ENCODE data around the gene DHX16. TPM values are rescaled to one million over a fixed set of nuclear protein-coding genes. Genes with fewer than 3 reads are reported as not detected.
A peak's percentile ranks its signal among the peaks of the same experiment; 100 is the strongest.

DHX16 gene
- total RNA-seq, 1 experiment from 2014 or later, result 34.8 TPM

DNA sequence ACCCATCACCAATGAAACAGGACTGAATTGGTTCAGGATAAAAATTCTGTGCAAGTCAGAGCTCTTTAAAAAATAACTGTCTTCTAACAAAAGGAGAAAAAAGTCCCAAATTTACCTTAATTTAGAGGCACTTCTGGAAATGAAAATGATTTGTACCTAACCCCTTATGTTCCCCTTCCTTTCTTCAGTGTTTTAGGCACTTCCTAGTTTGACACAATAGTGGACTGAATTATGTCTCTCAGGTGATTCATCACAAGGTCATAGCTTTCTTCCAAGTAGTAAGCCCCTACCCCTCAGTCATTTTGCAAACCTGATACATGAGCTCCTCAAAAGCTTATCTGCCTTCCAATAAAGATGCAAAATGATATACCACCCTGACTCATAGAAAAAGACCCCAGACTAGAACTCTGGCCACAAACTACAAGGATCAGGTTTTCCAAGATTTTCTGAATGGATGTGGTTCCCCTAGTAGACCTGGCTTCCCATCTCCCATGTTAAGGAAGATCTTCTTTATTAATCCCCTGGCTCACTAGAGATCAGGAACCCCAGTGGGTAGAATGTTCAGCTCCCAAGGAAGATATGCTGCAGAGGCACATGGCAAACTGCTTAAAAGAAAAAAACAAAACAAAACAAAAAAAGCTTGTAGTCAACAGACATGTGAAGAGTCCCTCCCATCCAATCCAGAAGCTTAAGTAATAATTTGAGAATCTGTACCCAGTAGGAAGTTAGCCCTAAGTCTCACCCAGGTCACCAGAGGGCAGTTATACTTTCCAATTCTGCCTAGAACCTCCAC, 59.4 kb downstream of the DHX16 start:
- H3K9ac ChIP-seq (ENCODE audit: extremely low read depth, insufficient read length, low read length), result no peak overlapping the region
- H3K4me1 ChIP-seq (ENCODE audit: insufficient read depth, low read length), result peaks cover 4% of the 10 kb centered on the region; the same call in 1 of the 2 replicates
- no peak overlapping the region for H3K23ac ChIP-seq (ENCODE audit: insufficient read length, low read depth, low read length)
- no peak overlapping the region for H3K27ac ChIP-seq (ENCODE audit: insufficient read length, low read depth, low read length)
- no peaks in the 10 kb centered on the region for H4K20me1 ChIP-seq (ENCODE audit: control insufficient read depth, insufficient read depth, insufficient read length)
- no peaks in the 10 kb centered on the region; the same call in 1 of the 2 replicates for H3K27me3 Mint-ChIP-seq (ENCODE audit: low read depth)
- H3K4me1 Mint-ChIP-seq, result peaks cover 34 to 41% of the 10 kb centered on the region in 2 experiments
- H3K9me3 ChIP-seq (ENCODE audit: control insufficient read depth, low read depth, low read length), result no peaks in the 10 kb centered on the region
- peaks cover 38 to 71% (median 55%) of the 10 kb centered on the region in 3 experiments for H3K36me3 Mint-ChIP-seq (ENCODE audit: insufficient read depth in 1 of 3, low read depth in 3 of 3)
- no peak overlapping the region for H2BK5ac ChIP-seq (ENCODE audit: insufficient read length, low read length)
- no peak overlapping the region for H3K56ac ChIP-seq (ENCODE audit: insufficient read length, low read depth, low read length)
- no peak overlapping the region for H4K91ac ChIP-seq (ENCODE audit: insufficient read length, low read depth, low read length)
- TF ChIP-seq, protein P1, sequence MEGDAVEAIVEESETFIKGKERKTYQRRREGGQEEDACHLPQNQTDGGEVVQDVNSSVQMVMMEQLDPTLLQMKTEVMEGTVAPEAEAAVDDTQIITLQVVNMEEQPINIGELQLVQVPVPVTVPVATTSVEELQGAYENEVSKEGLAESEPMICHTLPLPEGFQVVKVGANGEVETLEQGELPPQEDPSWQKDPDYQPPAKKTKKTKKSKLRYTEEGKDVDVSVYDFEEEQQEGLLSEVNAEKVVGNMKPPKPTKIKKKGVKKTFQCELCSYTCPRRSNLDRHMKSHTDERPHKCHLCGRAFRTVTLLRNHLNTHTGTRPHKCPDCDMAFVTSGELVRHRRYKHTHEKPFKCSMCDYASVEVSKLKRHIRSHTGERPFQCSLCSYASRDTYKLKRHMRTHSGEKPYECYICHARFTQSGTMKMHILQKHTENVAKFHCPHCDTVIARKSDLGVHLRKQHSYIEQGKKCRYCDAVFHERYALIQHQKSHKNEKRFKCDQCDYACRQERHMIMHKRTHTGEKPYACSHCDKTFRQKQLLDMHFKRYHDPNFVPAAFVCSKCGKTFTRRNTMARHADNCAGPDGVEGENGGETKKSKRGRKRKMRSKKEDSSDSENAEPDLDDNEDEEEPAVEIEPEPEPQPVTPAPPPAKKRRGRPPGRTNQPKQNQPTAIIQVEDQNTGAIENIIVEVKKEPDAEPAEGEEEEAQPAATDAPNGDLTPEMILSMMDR (conservative IDR thresholded peaks at IDR 0.05), result no peak
- H3K4me2 ChIP-seq (ENCODE audit: insufficient read depth, insufficient read length, low read length), result peak overlapping the region; percentile 89
- H3K27ac Mint-ChIP-seq, result peak overlapping the region; percentile 46 to 88 (median 79); a peak in 6 of 7 replicates
- no peak overlapping the region for H4K5ac ChIP-seq (ENCODE audit: insufficient read length, low read depth, low read length)
- no peak overlapping the region for H3T11ph ChIP-seq (ENCODE audit: low read length)
- no peak overlapping the region for H2BK20ac ChIP-seq (ENCODE audit: low read depth, low read length, poor library complexity, severe bottlenecking)
- H3K4me3 Mint-ChIP-seq, result peak overlapping the region; percentile 65 to 92; a peak in 4 of 5 replicates
- H4K8ac ChIP-seq (replicated peaks; ENCODE audit: insufficient read length, low read depth, low read length), result no peak overlapping the region
- H2AK5ac ChIP-seq (ENCODE audit: insufficient read length, low read length), result no peak overlapping the region
- H3K4ac ChIP-seq (ENCODE audit: low read depth, low read length), result no peak overlapping the region
- H3K79me2 ChIP-seq (ENCODE audit: insufficient read depth, low read length), result peaks cover 2% of the 10 kb centered on the region; the same call in 1 of the 2 replicates
- no peak overlapping the region for H2AFZ ChIP-seq (ENCODE audit: low read length)
- H2BK120ac ChIP-seq (ENCODE audit: low read depth, low read length, poor library complexity, severe bottlenecking), result no peak overlapping the region
- H3K9me3 Mint-ChIP-seq, result peaks cover 8 to 12% of the 10 kb centered on the region in 2 experiments; a peak in 3 of 5 replicates
- no peak overlapping the region for H2BK15ac ChIP-seq (ENCODE audit: low read depth, low read length)
- peaks cover 1% of the 10 kb centered on the region for H3K79me1 ChIP-seq (ENCODE audit: insufficient read depth, low read depth, low read length, poor library complexity, severe bottlenecking)
- DNase-seq, result no peak
- H3K14ac ChIP-seq (ENCODE audit: insufficient read depth, low read length), result no peak overlapping the region
- no peak overlapping the region for H2BK12ac ChIP-seq (ENCODE audit: insufficient read length, low read depth, low read length)
- peaks cover 20% of the 10 kb centered on the region for H3K23me2 ChIP-seq (ENCODE audit: insufficient read length, low read depth, low read length, poor library complexity, severe bottlenecking)
- no peak overlapping the region for H3K18ac ChIP-seq (ENCODE audit: insufficient read length, low read depth, low read length)
- H3K27me3 ChIP-seq (ENCODE audit: insufficient read depth, low read length), result no peaks in the 10 kb centered on the region

Data from H9 (cell line).